Neural cell (in vitro differentiated cells): ENCODE data around the gene STOML2. TPM values are rescaled to one million over a fixed set of nuclear protein-coding genes. Genes with fewer than 3 reads are reported as not detected.

Source experiments
- H2AFZ ChIP-seq: fragments of 200-600, 300-800 bp; sonication (generic), shearing (Covaris generic); 2 replicates; pipeline ENCODE4 v1.6.0; 2014; ENCODE audit warnings: low read depth, mild to moderate bottlenecking, antibody characterized with exemption, low read length, moderate library complexity
- H3F3A ChIP-seq: fragments of 200-600 bp; shearing (Covaris generic); 2 replicates; pipeline ENCODE4 v1.6.1; 2016; ENCODE audit warnings: mild to moderate bottlenecking, moderate library complexity, mixed read lengths, antibody characterized with exemption, low read length; ENCODE audit not compliant: insufficient read depth, poor library complexity, severe bottlenecking
- H3K27ac ChIP-seq: fragments of 200-600, 300-800 bp; sonication (generic), shearing (Covaris generic); 2 replicates; pipeline ENCODE4 v1.5.1; 2014; ENCODE audit warnings: mild to moderate bottlenecking, low read length, moderate library complexity
- H3K27me3 ChIP-seq: fragments of 300-800, 200-600 bp; sonication (generic), shearing (Covaris generic); 2 replicates; pipeline ENCODE4 v1.6.0; 2014; ENCODE audit warnings: mild to moderate bottlenecking, low read depth, low read length, moderate library complexity; ENCODE audit not compliant: insufficient read depth
- H3K36me3 ChIP-seq: fragments of 300-800, 200-600 bp; sonication (generic), shearing (Covaris generic); 2 replicates; pipeline ENCODE4 v1.5.1; 2014; ENCODE audit warnings: mild to moderate bottlenecking, antibody characterized with exemption, low read length, moderate library complexity; ENCODE audit not compliant: insufficient read depth
- H3K4me2 ChIP-seq: fragments of 300-800, 200-600 bp; sonication (generic), shearing (Covaris generic); 2 replicates; pipeline ENCODE4 v1.6.0; 2014; ENCODE audit warnings: mild to moderate bottlenecking, low read length
- H3K4me3 ChIP-seq: fragments of 300-800, 200-600 bp; sonication (generic), shearing (Covaris generic); 2 replicates; pipeline ENCODE4 v1.5.1; 2014; ENCODE audit warnings: mild to moderate bottlenecking, low read length, moderate library complexity
- H3K79me2 ChIP-seq: fragments of 200-600 bp; shearing (Covaris generic); replicated peaks from 2 replicates; pipeline ENCODE4 v1.6.0; 2014; ENCODE audit warnings: mild to moderate bottlenecking, low read length, moderate library complexity; ENCODE audit not compliant: insufficient read depth
- H3K9ac ChIP-seq: fragments of 300-800, 200-600 bp; sonication (generic), shearing (Covaris generic); 2 replicates; pipeline ENCODE4 v1.6.1; 2016; ENCODE audit warnings: mild to moderate bottlenecking, low read length, mixed read lengths
- H3K9me2 ChIP-seq: fragments of 200-600 bp; shearing (Covaris generic); 2 replicates; pipeline ENCODE4 v1.6.1; 2016; ENCODE audit warnings: mild to moderate bottlenecking, low read length, mixed read lengths; ENCODE audit not compliant: insufficient read depth
- H3K9me3 ChIP-seq: fragments of 200-600, 300-800 bp; sonication (generic), shearing (Covaris generic); 2 replicates; pipeline ENCODE4 v1.6.1; 2016; ENCODE audit warnings: mild to moderate bottlenecking, mixed run types, low read length, moderate library complexity, mixed read lengths
- H4K20me1 ChIP-seq: fragments of 200-600 bp; shearing (Covaris generic); 2 replicates; pipeline ENCODE4 v1.6.1; 2016; ENCODE audit warnings: mild to moderate bottlenecking, mixed run types; ENCODE audit not compliant: insufficient read depth
- EP300 ChIP-seq: fragments of 450-650 bp; conservative IDR thresholded peaks from 2 replicates; pipeline ENCODE4 v1.6.1; 2014; ENCODE audit warnings: antibody characterized with exemption, mild to moderate bottlenecking, moderate library complexity; ENCODE audit not compliant: poor library complexity, severe bottlenecking
- EZH2 ChIP-seq: fragments of 200-600, 300-800 bp; shearing (Covaris generic), sonication (generic); IDR thresholded peaks from 2 replicates; pipeline ENCODE4 v1.6.1; 2014; ENCODE audit warnings: antibody characterized with exemption, low read length, borderline replicate concordance, mild to moderate bottlenecking; ENCODE audit not compliant: insufficient read depth, poor library complexity, severe bottlenecking
- MXI1 ChIP-seq: fragments of 450-650 bp; conservative IDR thresholded peaks from 2 replicates; pipeline ENCODE4 v1.6.1; 2014; ENCODE audit warnings: antibody characterized with exemption, mild to moderate bottlenecking; ENCODE audit not compliant: poor library complexity, severe bottlenecking
- POLR2AphosphoS5 ChIP-seq: IDR thresholded peaks from 2 replicates; pipeline ENCODE4 v1.6.1; 2012
- RAD21 ChIP-seq: fragments of 450-650 bp; conservative IDR thresholded peaks from 2 replicates; pipeline ENCODE4 v1.6.1; 2014; ENCODE audit warnings: antibody characterized with exemption, mild to moderate bottlenecking, moderate library complexity
- SMC3 ChIP-seq: fragments of 450-650 bp; conservative IDR thresholded peaks from 2 replicates; pipeline ENCODE4 v1.6.1; 2014; ENCODE audit warnings: antibody characterized with exemption, mild to moderate bottlenecking, moderate library complexity; ENCODE audit not compliant: poor library complexity
- TAF1 ChIP-seq: IDR thresholded peaks from 2 replicates; pipeline ENCODE4 v1.6.1; 2012; ENCODE audit warnings: low read depth
- polyA plus RNA-seq: library from polyadenylated mRNA; depleted of rRNA; stranded (reverse); fragments of >200 nt; gene quantifications from 2 replicates; pipeline ENCODE4 v1.2.3, GENCODE V29; 2014
- TF ChIP-seq, protein P1 (sequence below): fragments of 450-650 bp; IDR thresholded peaks from 2 replicates; pipeline ENCODE4 v1.5.1; 2014; ENCODE audit warnings: antibody characterized with exemption, mild to moderate bottlenecking, moderate library complexity; ENCODE audit not compliant: poor library complexity, severe bottlenecking
- TF ChIP-seq, protein P2 (sequence below): IDR thresholded peaks from 2 replicates; pipeline ENCODE4 v1.6.1; 2012; ENCODE audit warnings: borderline replicate concordance

The STOML2 gene
- polyA plus RNA-seq, 1 donor from 2014 or later: 98.3 TPM

DNA sequence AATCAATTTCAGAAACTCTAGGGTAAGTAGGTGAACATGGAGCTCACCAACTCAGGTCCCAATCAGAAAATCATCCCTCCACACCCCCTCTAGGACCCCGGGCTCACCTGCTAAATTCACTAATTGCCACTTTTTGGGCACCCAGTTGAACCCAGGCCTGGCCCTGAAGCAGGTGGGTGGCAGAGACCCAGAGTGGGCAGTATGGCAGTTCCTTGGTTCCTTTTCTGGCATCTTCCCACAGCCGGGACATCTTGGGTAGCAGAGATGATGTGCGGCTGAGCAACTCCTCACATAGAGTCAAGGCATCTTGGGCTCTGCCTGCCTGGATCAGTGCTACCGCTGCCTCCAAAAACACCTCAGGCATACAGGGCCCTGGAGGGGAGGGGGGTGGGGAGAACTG is 27.6 kb downstream of the STOML2 start:
- Histone ChIP-seq H3K4me2 (no peak overlapping the region), H3K36me3 (no peaks in the 10 kb centered on the region), H3K27me3 (no peaks in the 10 kb centered on the region), H3F3A (no peaks in the 10 kb centered on the region), H2AFZ (no peak overlapping the region), H3K9me3 (no peaks in the 10 kb centered on the region), H3K27ac (no peak overlapping the region), H3K9ac (no peak overlapping the region), H3K79me2 (peaks cover 29% of the 10 kb centered on the region), H3K9me2 (no peaks in the 10 kb centered on the region), H3K4me3 (no peak overlapping the region), H4K20me1 (peaks cover 14% of the 10 kb centered on the region)
- no peak for TF ChIP-seq SMC3
- no peak for TF ChIP-seq EZH2
- TF ChIP-seq TAF1: no peak
- TF ChIP-seq, protein P1, sequence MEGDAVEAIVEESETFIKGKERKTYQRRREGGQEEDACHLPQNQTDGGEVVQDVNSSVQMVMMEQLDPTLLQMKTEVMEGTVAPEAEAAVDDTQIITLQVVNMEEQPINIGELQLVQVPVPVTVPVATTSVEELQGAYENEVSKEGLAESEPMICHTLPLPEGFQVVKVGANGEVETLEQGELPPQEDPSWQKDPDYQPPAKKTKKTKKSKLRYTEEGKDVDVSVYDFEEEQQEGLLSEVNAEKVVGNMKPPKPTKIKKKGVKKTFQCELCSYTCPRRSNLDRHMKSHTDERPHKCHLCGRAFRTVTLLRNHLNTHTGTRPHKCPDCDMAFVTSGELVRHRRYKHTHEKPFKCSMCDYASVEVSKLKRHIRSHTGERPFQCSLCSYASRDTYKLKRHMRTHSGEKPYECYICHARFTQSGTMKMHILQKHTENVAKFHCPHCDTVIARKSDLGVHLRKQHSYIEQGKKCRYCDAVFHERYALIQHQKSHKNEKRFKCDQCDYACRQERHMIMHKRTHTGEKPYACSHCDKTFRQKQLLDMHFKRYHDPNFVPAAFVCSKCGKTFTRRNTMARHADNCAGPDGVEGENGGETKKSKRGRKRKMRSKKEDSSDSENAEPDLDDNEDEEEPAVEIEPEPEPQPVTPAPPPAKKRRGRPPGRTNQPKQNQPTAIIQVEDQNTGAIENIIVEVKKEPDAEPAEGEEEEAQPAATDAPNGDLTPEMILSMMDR: no peak
- no peak for TF ChIP-seq MXI1
- TF ChIP-seq, protein P2, sequence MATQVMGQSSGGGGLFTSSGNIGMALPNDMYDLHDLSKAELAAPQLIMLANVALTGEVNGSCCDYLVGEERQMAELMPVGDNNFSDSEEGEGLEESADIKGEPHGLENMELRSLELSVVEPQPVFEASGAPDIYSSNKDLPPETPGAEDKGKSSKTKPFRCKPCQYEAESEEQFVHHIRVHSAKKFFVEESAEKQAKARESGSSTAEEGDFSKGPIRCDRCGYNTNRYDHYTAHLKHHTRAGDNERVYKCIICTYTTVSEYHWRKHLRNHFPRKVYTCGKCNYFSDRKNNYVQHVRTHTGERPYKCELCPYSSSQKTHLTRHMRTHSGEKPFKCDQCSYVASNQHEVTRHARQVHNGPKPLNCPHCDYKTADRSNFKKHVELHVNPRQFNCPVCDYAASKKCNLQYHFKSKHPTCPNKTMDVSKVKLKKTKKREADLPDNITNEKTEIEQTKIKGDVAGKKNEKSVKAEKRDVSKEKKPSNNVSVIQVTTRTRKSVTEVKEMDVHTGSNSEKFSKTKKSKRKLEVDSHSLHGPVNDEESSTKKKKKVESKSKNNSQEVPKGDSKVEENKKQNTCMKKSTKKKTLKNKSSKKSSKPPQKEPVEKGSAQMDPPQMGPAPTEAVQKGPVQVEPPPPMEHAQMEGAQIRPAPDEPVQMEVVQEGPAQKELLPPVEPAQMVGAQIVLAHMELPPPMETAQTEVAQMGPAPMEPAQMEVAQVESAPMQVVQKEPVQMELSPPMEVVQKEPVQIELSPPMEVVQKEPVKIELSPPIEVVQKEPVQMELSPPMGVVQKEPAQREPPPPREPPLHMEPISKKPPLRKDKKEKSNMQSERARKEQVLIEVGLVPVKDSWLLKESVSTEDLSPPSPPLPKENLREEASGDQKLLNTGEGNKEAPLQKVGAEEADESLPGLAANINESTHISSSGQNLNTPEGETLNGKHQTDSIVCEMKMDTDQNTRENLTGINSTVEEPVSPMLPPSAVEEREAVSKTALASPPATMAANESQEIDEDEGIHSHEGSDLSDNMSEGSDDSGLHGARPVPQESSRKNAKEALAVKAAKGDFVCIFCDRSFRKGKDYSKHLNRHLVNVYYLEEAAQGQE: no peak
- TF ChIP-seq EP300: no peak
- no peak for TF ChIP-seq RAD21
- no peak for TF ChIP-seq POLR2AphosphoS5

DNA sequence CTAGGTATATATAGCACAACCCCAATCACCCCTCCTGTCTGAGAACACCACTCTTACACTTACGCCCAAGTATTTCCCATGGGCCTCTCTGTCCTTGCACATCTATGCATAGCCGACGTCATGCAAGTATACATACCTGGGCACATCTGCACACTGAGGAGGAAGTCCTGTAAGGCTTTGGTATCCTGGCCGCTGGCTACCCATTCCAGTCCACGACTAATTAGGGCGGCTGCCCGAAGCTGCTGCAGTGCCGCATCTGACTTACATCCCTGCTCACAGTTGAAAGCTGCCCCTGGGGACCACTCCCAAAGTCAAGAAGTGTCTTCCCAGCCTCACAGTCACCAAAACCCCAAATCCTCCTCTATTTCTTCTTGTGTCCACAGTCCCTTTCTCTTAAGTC is 28.1 kb downstream of the STOML2 start:
- TF ChIP-seq, protein P1: no peak
- no peak for TF ChIP-seq EZH2
- no peak for TF ChIP-seq POLR2AphosphoS5
- TF ChIP-seq RAD21: no peak
- no peak for TF ChIP-seq TAF1
- TF ChIP-seq, protein P2: no peak
- TF ChIP-seq MXI1: no peak
- no peak for TF ChIP-seq SMC3
- TF ChIP-seq EP300: no peak
- Histone ChIP-seq H3K4me2 (no peak overlapping the region), H3K27me3 (no peaks in the 10 kb centered on the region), H3K79me2 (peaks cover 35% of the 10 kb centered on the region), H4K20me1 (peaks cover 14% of the 10 kb centered on the region), H3K36me3 (no peaks in the 10 kb centered on the region), H3K9me3 (no peaks in the 10 kb centered on the region), H3K4me3 (no peak overlapping the region), H3F3A (no peaks in the 10 kb centered on the region), H3K9ac (no peak overlapping the region), H3K9me2 (no peaks in the 10 kb centered on the region), H2AFZ (no peak overlapping the region), H3K27ac (no peak overlapping the region)
